Prostate gland (tissue), 2 donors: ENCODE data around the gene MAD1L1.

Experiments used
- POLR2A ChIP-seq: fragments of 450-650 bp; IDR thresholded peaks from one replicate; pipeline ENCODE4 v1.6.1; 2016; ENCODE audit warnings: antibody characterized with exemption, mild to moderate bottlenecking
- POLR2AphosphoS5 ChIP-seq: sonication (generic); formaldehyde crosslinking; IDR thresholded peaks from one replicate; pipeline ENCODE4 v1.6.1; 2017; ENCODE audit warnings: antibody characterized with exemption
- TF ChIP-seq, protein P1 (sequence below), 4 experiments: fragments of 200-600 bp in 2 of 4; fragments of 450-650 bp in 2 of 4; sonication (generic) in 2 of 4; IDR thresholded peaks; 1 replicate in 3 of 4; 2 replicates in 1 of 4; pipeline ENCODE4 v1.5.1; 2016 to 2019; ENCODE audit warnings: antibody characterized with exemption in 4 of 4, mild to moderate bottlenecking in 2 of 4, moderate library complexity in 2 of 4

DNA sequence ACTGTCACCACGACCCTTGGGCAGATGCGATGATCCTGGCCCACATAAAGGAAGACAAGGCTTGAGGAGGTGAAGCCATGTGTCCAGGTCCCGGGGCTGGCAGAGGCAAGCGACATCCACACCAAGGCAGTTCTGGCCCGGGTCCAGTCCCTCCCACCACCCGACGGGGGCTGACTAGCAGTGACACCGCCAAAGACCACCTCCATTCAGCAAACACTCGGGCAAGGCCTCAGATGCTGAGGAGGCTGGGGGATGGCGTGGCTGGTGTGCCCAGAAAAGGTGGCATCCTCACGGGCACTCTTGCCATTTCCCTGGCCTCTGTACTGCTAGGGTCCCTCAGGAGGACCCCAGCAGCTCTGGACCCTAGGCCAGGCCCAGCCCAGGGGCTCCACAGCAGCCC, 343.7 kb downstream of the MAD1L1 start:
- no peak for TF ChIP-seq POLR2AphosphoS5
- TF ChIP-seq POLR2A = no peak
- TF ChIP-seq, protein P1, sequence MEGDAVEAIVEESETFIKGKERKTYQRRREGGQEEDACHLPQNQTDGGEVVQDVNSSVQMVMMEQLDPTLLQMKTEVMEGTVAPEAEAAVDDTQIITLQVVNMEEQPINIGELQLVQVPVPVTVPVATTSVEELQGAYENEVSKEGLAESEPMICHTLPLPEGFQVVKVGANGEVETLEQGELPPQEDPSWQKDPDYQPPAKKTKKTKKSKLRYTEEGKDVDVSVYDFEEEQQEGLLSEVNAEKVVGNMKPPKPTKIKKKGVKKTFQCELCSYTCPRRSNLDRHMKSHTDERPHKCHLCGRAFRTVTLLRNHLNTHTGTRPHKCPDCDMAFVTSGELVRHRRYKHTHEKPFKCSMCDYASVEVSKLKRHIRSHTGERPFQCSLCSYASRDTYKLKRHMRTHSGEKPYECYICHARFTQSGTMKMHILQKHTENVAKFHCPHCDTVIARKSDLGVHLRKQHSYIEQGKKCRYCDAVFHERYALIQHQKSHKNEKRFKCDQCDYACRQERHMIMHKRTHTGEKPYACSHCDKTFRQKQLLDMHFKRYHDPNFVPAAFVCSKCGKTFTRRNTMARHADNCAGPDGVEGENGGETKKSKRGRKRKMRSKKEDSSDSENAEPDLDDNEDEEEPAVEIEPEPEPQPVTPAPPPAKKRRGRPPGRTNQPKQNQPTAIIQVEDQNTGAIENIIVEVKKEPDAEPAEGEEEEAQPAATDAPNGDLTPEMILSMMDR (IDR thresholded peaks at IDR 0.05) = no peak
